GM11168 (cell line): ENCODE measurements around the gene POLR3C.

Experiments used
- in situ Hi-C: fragments of 300-500 bp; cut with MboI; formaldehyde crosslinking; loops from one replicate; pipeline ENCODE4 v1.12.0; 2022; ENCODE audit warnings: low sequenced_read_pairs; ENCODE audit not compliant: unreplicated experiment

POLR3C gene

GRCh38 chr1:145863282-145864018 lies 39.5 kb downstream of the POLR3C start:
- in situ Hi-C loops = no loop called here

DNA sequence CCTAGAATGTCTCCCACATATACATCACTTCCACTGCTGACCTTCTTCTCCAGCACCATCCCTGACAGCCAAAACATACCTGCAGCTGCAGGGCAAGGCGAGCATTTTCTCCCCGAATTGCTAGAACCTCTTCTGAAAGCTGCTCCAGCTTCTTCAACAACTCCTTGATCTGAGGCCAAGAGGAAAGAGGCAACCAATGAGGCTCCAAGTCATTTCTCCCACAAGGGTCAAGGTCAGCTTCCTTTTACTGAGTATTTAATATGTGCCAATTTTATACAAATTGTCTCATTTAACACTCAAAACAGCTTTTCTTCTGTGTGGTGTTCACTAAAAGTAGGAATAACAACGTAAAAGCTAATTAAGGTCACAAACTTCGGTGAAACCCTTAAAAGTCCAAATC lies 44.2 kb downstream of the POLR3C start:
- in situ Hi-C loops = no loop called here

DNA sequence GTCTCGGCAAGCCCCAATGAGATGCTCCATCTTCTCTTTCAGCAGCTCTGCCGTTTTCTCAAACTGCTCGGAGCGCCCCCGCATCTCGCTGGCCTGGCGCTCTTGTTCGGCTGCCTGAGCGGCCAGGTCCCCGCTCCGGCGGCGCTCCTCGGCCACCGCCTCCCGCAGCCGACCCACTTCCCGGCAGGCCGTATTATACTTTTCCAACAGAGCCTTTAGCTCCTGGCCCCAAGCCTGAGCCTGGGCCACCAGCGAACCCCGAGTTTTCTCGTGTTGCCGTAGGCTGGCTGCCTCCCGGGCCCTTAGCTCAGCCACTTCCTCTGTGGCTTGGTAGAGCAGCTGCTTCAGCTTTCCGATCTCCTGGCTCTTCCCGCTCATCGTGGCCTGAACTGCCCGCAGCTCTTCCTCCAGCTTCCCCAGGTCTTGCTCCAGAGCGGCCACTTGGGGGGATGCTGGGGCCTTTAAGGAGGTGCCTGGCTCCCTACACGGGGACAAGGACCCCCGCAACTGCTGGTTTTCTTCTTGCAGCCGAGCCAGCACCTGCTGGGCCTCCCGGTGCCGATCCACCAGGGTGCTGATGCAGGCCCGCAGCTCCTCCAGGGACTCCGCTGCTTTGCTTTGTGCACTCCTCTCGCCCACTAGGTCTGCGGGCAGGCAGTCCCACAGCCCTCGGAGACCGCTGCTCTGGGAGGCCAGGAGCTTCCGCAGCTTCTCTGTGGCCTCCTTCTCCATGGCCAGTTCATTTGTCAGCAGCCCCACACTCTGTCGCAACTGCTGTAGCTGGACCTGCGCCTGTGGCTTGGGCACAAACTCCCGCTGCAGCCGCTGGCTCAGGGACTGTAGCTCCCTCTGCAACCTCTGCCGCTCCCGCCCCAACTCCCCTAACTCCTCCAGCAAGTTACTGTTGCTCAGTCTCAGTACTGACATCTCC lies 48.3 kb downstream of the POLR3C start:
- in situ Hi-C loops = no loop called here

- in situ Hi-C loops = no loop called here
Measured at GRCh38 chr1:145874646-145875045, 50.6 kb downstream of the POLR3C start.

- in situ Hi-C loops = no loop called here
Measured at GRCh38 chr1:145877923-145878486, 54.0 kb downstream of the POLR3C start.

- in situ Hi-C loops = no loop called here
Measured at GRCh38 chr1:145878724-145879123, 54.7 kb downstream of the POLR3C start.

- in situ Hi-C loops = no loop called here
Measured at GRCh38 chr1:145879775-145880174, 55.8 kb downstream of the POLR3C start.

DNA sequence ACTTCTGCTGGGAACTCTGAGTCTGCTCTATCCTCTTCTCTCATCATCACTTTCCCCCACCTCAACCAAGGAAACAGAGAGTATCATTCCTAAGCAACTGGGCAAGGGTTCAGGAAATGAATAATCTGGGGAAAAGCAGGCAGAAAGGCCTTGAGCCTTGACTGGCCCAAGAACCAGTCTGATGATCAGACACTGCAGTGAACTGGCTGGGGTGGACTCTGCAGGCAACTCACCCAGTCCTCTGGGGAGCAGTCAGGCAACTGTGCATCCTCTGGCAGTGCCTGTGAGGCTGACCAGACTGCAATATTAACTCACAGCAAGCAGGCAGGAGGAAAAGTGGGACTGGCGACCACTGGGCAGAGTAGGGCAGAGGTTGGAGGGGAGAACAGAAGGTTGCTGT lies 60.7 kb downstream of the POLR3C start:
- in situ Hi-C loops = no loop called here

GRCh38 chr1:145885738-145886287 lies 61.8 kb downstream of the POLR3C start, which contains the start of gene ANKRD35:
Gene ANKRD35, minus strand, starts transcription at chr1:145885866. Its CDS starts 108 bp downstream, at chr1:145885758.
- in situ Hi-C loops = no loop called here

- in situ Hi-C loops = no loop called here
Measured at GRCh38 chr1:145886390-145886789, 62.4 kb downstream of the POLR3C start.

- in situ Hi-C loops = no loop called here
Measured at GRCh38 chr1:145886816-145887215, 62.8 kb downstream of the POLR3C start.

GRCh38 chr1:145887631-145888030 lies 63.6 kb downstream of the POLR3C start:
- in situ Hi-C loops = no loop called here

- in situ Hi-C loops = no loop called here
Measured at GRCh38 chr1:145889722-145890121, 65.7 kb downstream of the POLR3C start.

DNA sequence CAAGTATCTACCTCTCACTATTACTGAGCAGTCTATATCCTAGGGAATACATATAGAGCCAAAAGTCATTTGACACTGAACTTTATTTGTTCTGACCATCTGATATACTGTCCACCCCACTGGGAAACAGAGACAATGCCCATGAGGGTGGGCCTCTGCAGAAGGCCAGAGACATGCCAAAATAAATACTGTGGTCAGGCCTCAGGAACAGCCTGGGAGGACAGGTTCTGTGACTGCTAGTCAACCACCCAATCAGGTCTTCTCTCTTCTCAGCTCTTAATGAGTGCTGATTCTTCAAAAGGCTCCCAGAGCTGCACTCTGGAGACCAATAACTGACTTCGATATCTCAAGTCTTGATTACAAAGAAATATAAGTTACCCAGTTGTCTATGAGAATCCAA lies 67.1 kb downstream of the POLR3C start:
- in situ Hi-C loops = no loop called here

DNA sequence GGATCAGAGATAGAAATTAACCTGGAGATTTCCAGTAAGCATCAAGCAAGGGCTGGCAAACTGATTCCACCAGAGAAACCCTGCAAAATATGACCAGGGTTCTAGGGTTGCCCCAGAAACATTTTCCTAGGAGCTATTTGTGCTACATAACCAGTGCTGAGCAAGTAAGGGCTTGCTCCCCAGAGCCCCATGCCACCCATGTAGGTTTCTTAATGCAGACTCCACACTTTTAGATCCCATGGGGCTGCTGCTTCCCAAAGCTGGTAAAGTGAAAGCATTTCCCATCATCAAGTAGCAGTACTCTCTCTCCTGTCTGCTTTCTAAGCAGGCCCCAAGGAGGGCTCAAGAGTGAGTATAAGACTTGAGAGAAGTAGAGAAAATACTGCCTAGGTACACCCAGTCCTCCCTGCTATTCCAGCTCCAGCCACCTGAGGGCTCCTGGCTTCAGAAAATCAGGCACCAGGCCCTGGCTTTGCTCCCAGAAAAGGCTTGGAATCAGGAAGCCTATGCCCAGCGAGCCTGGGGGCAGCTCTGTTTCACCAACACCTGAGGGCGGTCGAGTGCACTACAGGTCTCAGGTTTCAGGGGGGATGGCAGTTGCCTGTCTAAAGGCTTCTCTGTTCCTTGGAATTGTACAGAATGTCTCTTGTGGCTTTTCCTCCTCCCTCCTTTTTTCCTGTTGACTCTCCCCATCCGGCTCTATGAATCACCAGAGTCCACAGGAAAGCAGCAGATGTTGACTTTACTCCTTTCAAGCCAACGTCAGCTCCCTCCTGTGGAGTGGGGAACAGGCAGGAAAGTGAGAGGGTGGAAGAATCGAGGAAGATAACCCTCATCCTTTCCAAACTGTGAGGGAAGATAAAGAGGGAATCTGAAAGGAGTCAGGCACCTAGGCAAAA lies 67.8 kb downstream of the POLR3C start:
- in situ Hi-C loops = no loop called here

- in situ Hi-C loops = no loop called here
Measured at GRCh38 chr1:145892486-145893087, 68.6 kb downstream of the POLR3C start.

DNA sequence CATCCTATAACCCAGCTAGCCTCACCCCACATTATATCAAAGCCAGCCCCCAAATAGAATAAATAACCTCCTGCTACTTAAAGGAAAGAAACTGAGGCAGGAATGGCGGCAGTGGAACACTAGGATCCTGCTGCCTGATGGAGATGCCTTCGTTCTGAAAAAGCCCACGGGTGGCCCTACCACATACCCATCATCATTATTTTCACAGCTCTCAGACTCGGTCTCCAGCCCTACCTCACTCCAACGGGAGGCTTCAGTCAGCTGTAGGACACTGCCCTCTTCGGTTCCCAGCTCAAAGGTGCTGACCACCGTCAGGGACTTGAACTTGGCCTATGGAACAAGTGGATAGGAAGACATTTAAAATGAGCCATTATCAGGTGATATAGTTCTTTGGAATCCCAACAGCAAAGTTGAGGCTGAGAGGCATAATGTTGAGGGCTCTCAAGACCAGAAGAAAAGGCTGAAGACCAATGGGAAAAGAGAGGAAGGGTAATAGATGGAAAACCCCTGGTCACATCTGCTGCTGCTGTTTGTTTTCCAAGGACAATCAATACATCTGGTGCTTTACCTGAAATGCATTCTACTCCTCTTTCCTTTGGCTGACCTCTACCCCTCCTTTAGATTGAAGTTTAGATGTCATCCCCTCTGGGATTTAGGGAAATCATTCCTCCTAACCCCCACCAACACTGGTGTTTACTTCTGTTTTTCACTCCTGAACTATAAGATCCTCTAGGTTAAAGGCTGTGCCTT lies 69.5 kb downstream of the POLR3C start:
- in situ Hi-C loops = no loop called here
